ENCODE results near the gene MYO1G.
"Not testable (repeated sequence)": the region's sequence is repeated elsewhere in the genome, so short reads cannot be mapped to it uniquely, and the experiment has no call there.

MYO1G gene

DNA sequence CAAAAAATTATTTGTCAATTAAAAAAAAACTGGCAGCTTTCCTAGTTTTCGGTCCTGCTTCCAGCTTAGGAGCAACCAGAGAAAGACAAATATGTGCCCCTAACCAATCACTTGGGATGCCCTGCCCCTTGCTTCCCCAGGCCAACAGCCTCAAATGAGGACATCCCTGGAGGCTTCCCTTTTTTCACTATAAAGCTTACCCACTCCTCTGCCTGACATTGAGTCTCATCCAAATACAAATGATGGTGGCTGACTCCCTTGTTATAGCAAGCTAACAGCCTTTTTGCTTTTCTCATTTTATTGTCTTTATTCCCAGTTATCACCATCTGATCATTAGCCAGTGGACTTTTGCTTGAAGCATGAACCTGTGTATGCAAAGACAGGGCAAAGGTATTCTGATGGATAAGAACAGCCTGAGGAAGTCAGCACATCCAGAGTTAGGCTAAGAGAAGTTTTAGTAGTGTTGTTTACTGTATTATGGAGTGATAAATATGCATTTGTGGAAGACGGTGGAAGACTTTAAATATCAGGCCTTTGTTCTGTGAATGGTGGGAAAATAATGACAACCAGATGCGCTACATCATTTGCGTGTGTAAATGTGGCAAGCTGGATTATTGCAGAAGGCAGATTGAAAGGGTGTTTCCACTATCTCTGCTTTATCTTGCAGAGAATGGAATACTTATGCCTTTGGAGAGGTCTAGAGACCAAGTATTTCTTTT, 19.5 kb upstream of the MYO1G start:
- DNase-seq = no peak

DNA sequence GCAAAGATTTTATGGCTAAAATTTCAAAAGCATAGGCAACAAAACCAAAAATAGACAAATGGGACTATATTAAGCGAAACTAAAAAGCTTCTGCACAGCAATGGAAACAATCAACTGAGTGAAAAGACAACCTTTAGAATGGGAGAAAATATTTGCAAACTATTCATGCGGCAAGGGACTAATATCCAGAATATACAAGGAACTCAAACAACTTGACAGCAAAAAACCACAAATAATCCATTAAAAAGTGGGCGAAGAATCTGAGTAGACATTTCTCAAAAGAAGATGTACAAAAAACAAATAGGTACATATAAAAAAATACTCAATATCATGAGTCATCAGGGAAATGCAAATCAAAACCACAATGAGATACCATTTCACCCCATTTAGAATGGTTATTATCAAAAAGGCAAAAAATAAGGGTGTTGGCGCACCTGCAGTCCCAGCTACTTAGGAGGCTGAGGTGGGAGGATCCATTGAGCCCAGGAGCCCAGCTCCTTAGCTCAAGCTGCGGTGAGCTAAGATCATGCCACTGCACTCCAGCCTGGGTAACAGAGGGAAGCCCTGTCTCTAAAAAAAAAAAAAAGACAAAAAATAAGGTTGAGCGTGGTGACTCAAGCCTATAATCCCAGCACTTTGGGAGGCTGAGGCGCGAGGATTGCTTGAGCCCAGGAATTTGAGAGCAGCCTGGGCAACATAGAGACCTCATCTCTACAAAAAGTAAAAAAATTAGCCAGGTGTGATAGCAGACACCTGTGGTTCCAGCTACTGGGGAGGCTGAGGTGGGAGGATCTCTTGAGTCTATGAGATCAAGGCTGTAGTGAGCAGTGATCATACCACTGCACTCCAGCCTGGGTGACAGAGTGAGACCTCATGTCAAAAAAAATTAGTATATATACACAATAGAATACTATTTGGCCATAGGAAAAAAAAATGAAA, 17.0 kb upstream of the MYO1G start:
- no peak for DNase-seq

- no peak for DNase-seq
Observed at GRCh38 chr7:44994877-44995554, 16.2 kb upstream of the MYO1G start.

- DNase-seq = not testable (repeated sequence)
Observed at GRCh38 chr7:44992004-44992795, 13.4 kb upstream of the MYO1G start.

- DNase-seq = no peak
Observed at GRCh38 chr7:44990109-44991023, 11.6 kb upstream of the MYO1G start.

- no peak for DNase-seq
Observed at GRCh38 chr7:44989132-44989531, 10.3 kb upstream of the MYO1G start.

DNA sequence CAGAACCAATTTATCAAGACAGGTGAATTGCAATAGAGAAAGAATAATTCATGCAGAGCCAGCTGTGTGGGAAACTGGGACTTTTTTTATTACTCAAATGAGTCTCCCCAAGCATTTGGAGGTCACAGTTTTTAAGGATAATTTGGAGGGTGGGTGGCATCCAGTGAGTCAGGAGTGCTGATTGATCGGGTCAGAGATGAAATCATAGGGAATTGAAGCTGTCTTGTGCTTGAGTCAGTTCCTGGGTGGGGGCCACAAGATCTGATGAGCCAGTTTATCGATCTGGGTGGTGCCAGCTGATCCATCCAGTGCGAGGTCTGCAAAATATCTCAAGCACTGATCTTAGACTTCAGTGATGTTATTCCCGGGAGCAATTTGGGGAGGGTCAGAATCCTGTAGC, 9.9 kb upstream of the MYO1G start:
- no peak for DNase-seq

DNA sequence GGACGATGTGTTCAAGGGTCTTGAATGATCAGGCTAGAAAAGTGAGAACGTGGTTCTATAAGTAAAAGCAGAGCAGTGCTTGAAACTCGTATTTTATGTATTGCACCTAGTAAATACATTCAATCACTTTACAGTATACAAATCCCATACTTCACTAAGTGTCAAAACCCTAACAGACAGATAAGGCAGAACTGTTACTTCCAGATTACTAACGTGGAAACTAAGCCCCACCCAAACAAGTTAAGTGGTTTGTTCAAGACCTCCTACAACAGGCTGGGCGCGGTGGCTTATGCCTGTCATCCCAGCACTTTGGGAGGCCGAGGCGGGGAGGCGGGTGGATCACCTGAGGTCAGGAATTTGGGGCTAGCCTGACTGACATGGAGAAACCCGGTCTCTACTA, 9.2 kb upstream of the MYO1G start:
- no peak for DNase-seq

GRCh38 chr7:44987457-44987856, 8.6 kb upstream of the MYO1G start:
- DNase-seq = no peak

DNA sequence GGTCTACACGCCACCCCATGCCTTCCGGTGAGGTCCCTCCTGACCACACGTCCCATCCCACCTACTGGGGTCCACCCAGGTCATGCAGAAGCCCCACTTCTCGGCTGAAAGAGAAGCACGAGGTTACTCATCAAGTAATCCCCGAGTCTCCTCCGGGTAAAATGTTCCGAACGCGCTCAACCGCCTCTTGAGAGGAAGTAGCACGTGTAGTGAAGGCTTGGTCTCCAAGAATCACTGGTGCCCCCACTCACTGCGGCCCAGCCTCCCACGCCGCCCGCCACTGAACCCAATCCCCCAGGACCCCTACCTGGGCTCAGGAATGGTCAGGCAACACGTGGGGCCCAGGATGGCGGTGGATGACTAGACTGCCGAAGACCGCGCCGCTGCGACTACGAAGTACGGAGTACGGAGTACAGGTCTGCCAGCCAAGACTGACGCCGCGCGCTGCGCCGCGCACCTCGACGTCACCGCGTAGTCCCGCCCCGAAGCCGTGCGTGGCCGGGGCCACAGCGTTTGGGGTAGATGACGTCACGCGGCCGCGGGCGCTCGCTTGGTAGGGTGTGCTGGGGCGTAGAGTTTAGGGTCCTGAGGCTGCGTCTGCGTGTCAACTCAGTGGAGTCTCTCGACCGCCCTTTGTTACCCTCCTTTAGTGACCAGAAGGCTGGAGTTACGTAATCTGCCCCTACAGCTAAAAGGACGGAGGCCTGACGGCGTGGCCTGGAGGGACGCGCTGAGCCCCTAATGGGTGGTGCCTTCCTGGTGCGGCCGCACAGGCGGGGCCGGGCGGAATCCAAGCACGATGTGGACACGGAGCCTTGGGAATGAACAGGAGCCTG, 7.6 kb upstream of the MYO1G start:
- peak; percentile 95 for DNase-seq

GRCh38 chr7:44985900-44986217, 7.0 kb upstream of the MYO1G start:
- DNase-seq = no peak

- DNase-seq = no peak
Observed at GRCh38 chr7:44985033-44985695, 6.3 kb upstream of the MYO1G start.

DNA sequence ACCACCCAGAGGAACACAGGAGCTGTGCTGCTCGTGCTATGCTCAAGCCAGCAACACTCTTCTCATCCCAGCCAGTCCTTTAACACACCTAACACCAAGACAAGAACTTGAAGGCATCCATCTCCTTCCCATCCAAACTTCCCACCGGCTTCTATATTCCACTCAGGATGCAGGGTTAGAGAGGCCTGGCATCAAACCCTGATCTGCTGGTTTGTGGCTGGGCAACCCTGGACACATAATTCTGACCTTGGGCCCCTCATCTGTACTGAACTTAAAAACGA, 5.6 kb upstream of the MYO1G start:
- DNase-seq = no peak

DNA sequence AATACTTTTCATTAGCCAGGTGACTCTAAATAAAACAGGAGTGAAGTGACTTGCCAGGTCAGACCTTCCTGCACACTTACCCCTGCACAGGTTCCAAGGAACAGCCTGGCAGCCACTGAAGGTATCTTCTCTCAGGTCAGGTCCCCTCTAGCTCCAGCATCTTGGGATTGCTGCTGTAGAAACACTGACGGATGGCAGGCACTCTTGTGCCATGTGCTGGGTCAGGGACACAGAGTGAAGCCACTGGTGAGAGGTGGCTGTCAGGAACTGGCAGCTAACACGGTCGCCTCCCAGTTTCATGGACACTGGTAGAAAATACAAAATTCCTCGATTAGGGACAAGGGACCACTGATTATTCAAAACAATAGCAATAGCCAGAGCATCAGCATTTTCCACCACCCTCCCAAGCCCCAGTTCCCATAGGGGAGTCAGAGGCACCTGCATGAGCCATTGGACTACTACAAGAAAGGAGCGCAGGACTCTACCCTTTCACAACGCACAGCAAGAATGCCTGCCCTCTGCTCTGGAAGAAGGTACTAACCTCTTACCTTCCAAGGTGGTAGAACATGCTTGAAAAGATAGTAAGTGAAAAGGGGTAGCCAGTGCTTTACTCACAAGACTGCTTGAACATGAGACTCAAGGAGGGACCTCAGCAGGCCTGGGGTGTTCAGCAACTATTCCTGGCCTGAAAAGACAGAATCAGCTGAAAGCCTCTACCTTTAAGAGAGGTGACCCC, 5.1 kb upstream of the MYO1G start:
- no peak for DNase-seq

- DNase-seq = no peak
Observed at GRCh38 chr7:44982970-44983369, 4.2 kb upstream of the MYO1G start.

- no peak for DNase-seq
Observed at GRCh38 chr7:44982535-44982923, 3.7 kb upstream of the MYO1G start.

GRCh38 chr7:44981035-44981706, 2.4 kb upstream of the MYO1G start:
- no peak for DNase-seq

DNA sequence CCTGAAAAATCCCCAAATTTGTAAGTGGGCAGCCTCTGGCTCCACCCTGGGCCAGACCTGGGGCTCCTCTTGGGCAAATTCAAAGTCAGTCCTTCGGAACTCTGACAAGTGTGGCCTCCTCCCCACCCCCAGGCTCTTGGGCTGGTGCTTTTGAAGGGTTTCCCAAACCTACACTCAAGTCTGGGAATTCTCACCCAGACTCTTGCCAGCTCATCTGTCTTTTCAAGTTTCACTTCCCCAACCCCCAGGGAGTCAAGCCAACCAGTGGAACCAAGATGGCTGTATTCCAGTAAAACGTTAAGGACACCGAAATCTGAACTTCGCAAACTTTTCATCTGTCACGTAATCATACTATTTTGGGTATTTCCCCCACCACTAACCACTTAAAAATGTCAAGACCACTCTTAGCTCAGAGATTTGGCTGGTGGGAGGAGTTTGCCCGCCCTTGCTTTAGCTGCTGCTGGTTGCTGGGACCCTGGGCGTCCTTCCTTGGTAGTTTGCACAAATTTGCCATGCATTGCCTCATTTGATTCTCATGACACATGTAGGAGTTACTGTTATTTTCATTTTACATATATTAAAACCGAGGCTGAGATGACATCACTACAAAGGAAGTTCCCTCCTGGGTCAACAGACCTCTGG, 1.7 kb upstream of the MYO1G start:
- DNase-seq = peak; percentile 67
